ENCODE data around the gene IKZF3.
"Not testable (repeated sequence)": the region's sequence is repeated elsewhere in the genome, so short reads cannot be mapped to it uniquely, and the experiment has no call there.

The IKZF3 gene

DNA sequence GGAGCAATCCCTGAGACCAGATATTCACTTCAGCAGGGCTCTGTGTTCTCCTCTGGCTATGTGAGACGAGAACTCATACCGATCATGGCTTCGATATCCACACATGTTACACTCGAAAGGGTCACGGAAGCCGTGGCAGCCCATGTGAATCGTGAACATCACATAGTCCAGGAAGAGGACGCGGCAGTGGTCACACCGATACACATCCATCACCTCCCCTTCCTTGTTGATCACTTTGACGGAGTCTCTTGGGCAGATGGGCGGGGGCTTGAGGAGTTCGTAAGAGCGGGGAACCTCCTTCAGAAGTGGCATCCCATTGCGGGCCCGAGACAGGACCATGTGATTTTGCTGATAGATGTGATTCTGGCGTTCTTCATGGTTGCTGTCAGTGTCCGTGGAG lies 98.3 kb downstream of the IKZF3 start:
- TF ChIP-seq CTCF (conservative IDR thresholded peaks at IDR 0.05; ENCODE audit: control insufficient read depth, insufficient read depth, low read depth, low read length), result no peak
- H3K4me3 ChIP-seq (ENCODE audit: control insufficient read depth, low read depth, low read length), result no peak overlapping the region
- DNase-seq (ENCODE audit: low read depth), result no peak

DNA sequence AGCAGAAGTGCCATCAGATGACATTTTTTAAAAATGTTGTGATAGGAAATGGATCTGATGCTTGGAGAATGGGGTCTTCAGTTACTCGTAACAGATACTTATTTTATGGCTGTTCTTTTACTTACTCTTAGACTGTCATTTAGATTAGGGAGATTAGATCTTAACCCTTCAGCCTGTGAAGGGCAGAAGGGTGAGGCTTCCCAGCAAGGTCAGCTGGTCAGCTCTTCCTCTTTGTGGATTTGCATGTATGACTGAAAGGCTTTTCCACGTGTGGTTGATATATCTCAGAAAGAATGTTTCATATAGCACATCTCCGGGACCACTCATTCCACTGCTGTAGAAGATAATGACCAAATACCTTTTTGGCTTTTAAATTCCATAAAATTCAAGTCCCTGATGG lies 98.9 kb downstream of the IKZF3 start:
- no peak for TF ChIP-seq CTCF (conservative IDR thresholded peaks at IDR 0.05; ENCODE audit: control insufficient read depth, insufficient read depth, low read depth, low read length)
- DNase-seq (ENCODE audit: low read depth), result no peak
- H3K4me3 ChIP-seq (ENCODE audit: control insufficient read depth, low read depth, low read length), result no peak overlapping the region

DNA sequence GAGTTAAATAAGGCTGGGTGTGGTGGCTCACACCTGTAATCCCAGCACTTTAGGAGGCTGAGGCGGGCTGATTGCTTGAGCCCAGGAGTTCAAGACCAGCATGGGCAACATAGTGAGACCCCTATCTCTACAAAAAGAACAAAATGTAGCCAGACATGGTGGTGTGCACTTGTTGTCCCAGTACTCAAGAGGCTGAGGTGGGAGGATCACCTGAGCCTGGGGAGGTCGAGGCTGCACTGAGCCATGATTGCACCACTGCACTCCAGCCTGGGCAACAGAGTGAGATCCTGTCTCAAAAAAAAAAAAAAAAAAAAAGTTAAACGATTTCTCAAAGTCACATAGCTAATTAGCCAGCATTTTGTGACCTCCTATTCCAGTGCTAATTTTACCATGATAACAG lies 99.9 kb downstream of the IKZF3 start:
- DNase-seq (ENCODE audit: low read depth); H3K4me3 ChIP-seq (ENCODE audit: control insufficient read depth, low read depth, low read length): not testable (repeated sequence)

DNA sequence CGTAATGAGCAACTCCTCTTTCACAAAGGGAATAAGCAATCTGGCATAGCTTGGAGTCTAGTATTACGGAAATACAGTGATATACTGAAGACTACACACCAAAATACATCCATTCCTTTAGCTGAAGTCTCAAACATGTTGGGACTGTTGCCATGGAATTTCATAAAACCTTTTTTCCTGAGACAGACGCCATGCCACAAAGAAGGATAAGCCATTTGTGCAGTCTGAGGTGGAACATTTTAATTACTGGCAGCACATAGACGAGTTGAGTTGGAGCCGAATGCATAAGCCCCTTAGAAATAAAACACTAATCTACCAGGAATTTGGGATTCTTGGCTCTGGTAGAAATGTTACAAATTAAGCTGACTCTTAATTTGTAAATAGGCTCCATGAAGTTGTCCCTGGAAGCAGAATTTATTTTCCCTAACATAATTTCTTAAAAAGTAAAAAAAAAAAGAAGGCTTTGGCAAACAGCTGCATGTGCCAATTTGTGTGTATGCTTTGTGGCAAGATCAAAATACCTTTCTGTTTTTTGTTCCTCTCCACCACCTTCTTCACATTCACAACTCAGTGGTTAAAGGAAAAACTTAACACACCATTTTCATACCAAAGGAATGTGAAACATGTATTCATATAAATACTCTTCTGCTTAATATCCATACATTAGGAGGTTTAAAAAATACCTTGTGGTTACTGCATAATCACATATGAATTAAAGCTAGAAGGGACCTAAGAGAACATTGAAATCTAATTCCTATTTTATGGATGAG lies 100.9 kb downstream of the IKZF3 start:
- no peak for DNase-seq (ENCODE audit: low read depth)
- TF ChIP-seq CTCF (conservative IDR thresholded peaks at IDR 0.05; ENCODE audit: control insufficient read depth, insufficient read depth, low read depth, low read length), result no peak

GRCh38 chr17:39761861-39762496 lies 102.1 kb downstream of the IKZF3 start:
- no peak overlapping the region for H3K4me3 ChIP-seq (ENCODE audit: control insufficient read depth, low read depth, low read length)
- TF ChIP-seq CTCF (conservative IDR thresholded peaks at IDR 0.05; ENCODE audit: control insufficient read depth, insufficient read depth, low read depth, low read length), result no peak
- DNase-seq (ENCODE audit: low read depth), result no peak

More for the DNA sequence above, 100.9 kb downstream of the IKZF3 start:
- no peak overlapping the region for H3K4me3 ChIP-seq (ENCODE audit: control insufficient read depth, low read depth, low read length)

DNA sequence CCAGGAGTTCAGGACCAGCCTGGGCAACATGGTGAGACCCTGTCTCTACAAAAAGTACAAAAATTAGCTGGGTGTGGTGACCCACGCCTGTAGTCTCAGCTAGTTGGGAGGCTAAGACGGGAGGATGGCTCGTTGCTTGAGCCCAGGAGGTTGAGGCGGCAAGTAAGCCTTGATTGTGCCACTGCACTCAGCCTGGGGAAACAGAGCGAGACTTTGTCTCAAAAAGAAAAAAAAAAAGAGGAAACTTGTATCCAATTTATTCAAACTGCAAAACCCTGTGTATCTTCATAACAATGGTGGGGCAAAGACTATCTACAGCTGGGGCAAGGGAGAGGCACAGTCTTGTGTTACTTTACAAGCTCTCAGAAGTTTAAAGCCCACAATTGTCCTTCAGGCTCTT lies 104.9 kb downstream of the IKZF3 start:
- no peak for TF ChIP-seq CTCF (conservative IDR thresholded peaks at IDR 0.05; ENCODE audit: control insufficient read depth, insufficient read depth, low read depth, low read length)
- no peak overlapping the region for H3K4me3 ChIP-seq (ENCODE audit: control insufficient read depth, low read depth, low read length)
- DNase-seq (ENCODE audit: low read depth), result no peak
